Glutamatergic neuron (in vitro differentiated cells): Measurements from ENCODE around the gene TMEM254. TPM values are rescaled to one million over a fixed set of nuclear protein-coding genes. Genes with fewer than 3 reads are reported as not detected.
"Not testable (repeated sequence)": the region's sequence is repeated elsewhere in the genome, so short reads cannot be mapped to it uniquely, and the experiment has no call there.

Experiments used
- DNase-seq: peaks from one replicate; pipeline ENCODE4 v3.0.0; 2022
- H3K27ac Mint-ChIP-seq: one replicate; pipeline ENCODE4 v1.8.0; 2020; ENCODE audit warnings: mild to moderate bottlenecking, mixed read lengths, inconsistent platforms; ENCODE audit not compliant: unreplicated experiment
- H3K27me3 Mint-ChIP-seq: one replicate; pipeline ENCODE4 v1.8.0; 2020; ENCODE audit warnings: mild to moderate bottlenecking, moderate library complexity, mixed read lengths, inconsistent platforms; ENCODE audit not compliant: unreplicated experiment
- H3K36me3 Mint-ChIP-seq: one replicate; pipeline ENCODE4 v1.8.0; 2020; ENCODE audit warnings: mild to moderate bottlenecking, mixed read lengths, inconsistent platforms; ENCODE audit not compliant: unreplicated experiment
- H3K4me1 Mint-ChIP-seq: one replicate; pipeline ENCODE4 v1.8.0; 2020; ENCODE audit warnings: mild to moderate bottlenecking, low read depth, mixed read lengths, inconsistent platforms; ENCODE audit not compliant: unreplicated experiment
- H3K4me3 Mint-ChIP-seq: one replicate; pipeline ENCODE4 v1.8.0; 2020; ENCODE audit warnings: mild to moderate bottlenecking, mixed read lengths, inconsistent platforms; ENCODE audit not compliant: unreplicated experiment
- H3K9me3 Mint-ChIP-seq: one replicate; pipeline ENCODE4 v1.8.0; 2020; ENCODE audit warnings: mild to moderate bottlenecking, moderate library complexity, mixed read lengths, inconsistent platforms; ENCODE audit not compliant: unreplicated experiment
- CTCF ChIP-seq: fragments of 200-600 bp; sonication (generic); IDR thresholded peaks from one replicate; pipeline ENCODE4 v1.5.0; 2021; ENCODE audit not compliant: partially characterized antibody, unreplicated experiment
- long read RNA-seq: library from polyadenylated mRNA; unstranded; transcript quantifications from one replicate; pipeline ENCODE4 v2.0.0, GENCODE V29; 2020; ENCODE audit not compliant: unreplicated experiment
- total RNA-seq: library from RNA; stranded (reverse); fragmentation: NEBNext Ultra II Directional; extraction: Animal tissue kit (Norgen Biotek cat#: 25700); gene quantifications from one replicate; pipeline ENCODE4 v1.2.1, GENCODE V29; 2021; ENCODE audit not compliant: unreplicated experiment

Gene TMEM254, protein sequence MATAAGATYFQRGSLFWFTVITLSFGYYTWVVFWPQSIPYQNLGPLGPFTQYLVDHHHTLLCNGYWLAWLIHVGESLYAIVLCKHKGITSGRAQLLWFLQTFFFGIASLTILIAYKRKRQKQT
- total RNA-seq: 13.5 TPM
- long read RNA-seq, transcript TMEM254-205 (4 exons, 2,042 nt): major isoform, 9 of 21 reads
- long read RNA-seq, partial matches to known transcripts: 1 of 21 reads
- long read RNA-seq, other reads (novel, unspliced or antisense): 3 of 21 reads

DNA sequence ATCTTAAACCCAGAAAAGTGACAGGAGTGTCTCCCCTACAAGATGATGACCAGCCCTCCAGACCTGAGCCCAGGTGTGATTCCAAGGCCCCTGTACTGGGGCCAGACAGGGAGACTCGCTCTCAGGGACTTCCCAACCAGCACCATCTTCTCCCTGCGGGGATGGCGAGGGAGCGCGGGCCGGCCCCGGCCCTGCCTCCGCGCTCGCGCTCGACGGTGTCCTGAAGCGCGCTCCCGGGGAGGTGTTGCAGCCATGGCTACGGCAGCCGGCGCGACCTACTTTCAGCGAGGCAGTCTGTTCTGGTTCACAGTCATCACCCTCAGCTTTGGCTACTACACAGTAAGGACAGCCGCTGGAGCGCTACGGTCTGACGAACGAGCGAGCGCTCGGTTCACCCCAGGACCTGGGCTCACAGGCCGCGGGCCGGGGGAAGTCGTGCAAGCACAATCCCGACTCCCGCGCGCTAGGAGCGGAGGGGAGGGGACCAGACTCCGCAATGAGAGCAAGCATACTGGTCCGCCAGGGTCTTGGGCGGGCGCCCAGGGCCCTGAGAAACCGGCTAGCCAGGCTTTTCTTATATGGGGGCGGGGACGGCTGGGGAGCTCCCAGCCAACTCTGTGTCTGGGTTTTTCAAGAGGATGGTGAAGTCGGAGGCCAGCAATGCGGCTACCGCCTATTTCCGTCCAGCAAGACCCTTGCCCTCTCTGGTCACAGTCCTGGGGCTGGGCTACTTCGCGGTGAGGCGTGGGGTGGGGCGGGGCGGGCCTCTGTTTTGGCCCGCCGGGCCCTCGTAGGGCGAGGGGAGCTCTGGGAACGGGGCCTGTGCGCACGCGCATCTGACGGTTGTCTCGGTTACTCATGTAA, at the start of gene TMEM254:
Gene TMEM254, plus strand, starts transcription at position 218 of the 864 bp plus-strand sequence. Its CDS starts 35 bp downstream, at position 253.
- H3K4me3 Mint-ChIP-seq: peak within 1 kb of the TSS; percentile 99
- peak; percentile 93 for DNase-seq
- peaks cover 8% of the 10 kb centered on the region for H3K4me1 Mint-ChIP-seq
- H3K36me3 Mint-ChIP-seq: no peaks in the 10 kb centered on the region
- peaks cover 3% of the 10 kb centered on the region for H3K27me3 Mint-ChIP-seq
- H3K9me3 Mint-ChIP-seq: no peaks in the 10 kb centered on the region
- TF ChIP-seq CTCF: no peak
- peak within 1 kb of the TSS; percentile 73 for H3K27ac Mint-ChIP-seq

DNA sequence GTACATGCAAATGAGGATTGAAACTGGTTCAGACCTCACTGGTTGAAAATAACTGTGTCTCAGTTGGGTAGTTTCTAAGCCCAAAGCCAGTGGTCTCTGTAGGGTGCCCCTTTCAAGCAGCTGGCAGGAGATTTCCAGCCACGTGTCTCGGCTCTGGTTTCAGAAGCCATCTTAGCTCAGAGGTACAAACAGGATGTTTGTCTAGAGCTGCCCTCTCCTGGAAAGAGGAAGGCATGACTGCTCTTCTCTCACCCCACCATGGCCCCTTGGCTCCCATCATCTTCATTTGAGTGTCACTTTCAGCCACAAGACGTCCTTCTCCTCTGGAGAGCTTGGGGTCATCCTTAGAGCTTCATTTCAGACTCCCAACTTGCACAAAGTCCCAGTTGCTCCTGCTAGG, 49.3 kb upstream of the TMEM254 start:
- not testable (repeated sequence) for H3K27ac Mint-ChIP-seq

DNA sequence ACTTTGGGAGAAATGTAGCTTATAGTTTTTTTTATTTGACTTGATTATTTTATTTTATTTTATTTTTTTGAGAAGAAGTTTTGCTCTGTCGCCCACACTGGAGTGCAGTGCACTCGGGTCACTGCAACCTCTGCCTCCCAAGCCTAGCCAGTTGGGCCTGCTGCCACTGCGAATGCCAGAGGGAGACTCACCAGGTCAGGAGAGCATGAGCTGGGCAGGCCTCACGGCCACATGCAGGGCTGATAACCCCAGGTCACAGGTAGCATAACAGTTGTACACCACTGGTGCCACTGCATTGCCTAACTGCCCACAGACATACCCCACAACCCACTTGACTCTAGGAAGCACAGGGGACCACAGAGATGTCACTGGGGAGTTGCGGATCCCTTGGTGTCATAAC, 48.6 kb upstream of the TMEM254 start:
- not testable (repeated sequence) for H3K36me3 Mint-ChIP-seq, H3K4me3 Mint-ChIP-seq, DNase-seq, H3K4me1 Mint-ChIP-seq, H3K9me3 Mint-ChIP-seq, H3K27ac Mint-ChIP-seq, H3K27me3 Mint-ChIP-seq

More for the DNA sequence above, 49.3 kb upstream of the TMEM254 start:
- not testable (repeated sequence) for DNase-seq, H3K27me3 Mint-ChIP-seq, H3K4me3 Mint-ChIP-seq, H3K4me1 Mint-ChIP-seq, H3K36me3 Mint-ChIP-seq, H3K9me3 Mint-ChIP-seq

DNA sequence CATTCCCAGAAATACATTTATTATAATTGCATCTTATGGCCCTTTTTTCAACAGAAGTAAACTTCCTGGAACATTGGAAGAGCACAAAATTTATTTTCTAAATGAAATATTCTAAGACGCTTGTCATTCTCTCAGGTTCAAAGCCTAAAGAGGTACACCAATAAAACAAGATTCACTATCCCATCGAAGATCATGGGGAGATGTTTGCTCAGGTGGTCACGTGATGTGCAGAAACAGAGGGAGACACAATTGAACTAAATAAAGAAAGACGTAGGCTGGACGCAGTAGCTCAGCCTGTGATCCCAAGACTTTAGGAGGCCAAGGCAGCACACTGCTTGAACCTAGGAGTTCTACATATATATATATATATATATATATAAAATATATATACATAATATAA, 46.0 kb upstream of the TMEM254 start:
- Mint-ChIP-seq H3K36me3 (no peaks in the 10 kb centered on the region), H3K9me3 (peaks cover 3% of the 10 kb centered on the region), H3K4me3 (no peak overlapping the region), H3K27me3 (peaks cover 1% of the 10 kb centered on the region), H3K4me1 (peaks cover 2% of the 10 kb centered on the region), H3K27ac (no peak overlapping the region)
- no peak for TF ChIP-seq CTCF
- DNase-seq: no peak

DNA sequence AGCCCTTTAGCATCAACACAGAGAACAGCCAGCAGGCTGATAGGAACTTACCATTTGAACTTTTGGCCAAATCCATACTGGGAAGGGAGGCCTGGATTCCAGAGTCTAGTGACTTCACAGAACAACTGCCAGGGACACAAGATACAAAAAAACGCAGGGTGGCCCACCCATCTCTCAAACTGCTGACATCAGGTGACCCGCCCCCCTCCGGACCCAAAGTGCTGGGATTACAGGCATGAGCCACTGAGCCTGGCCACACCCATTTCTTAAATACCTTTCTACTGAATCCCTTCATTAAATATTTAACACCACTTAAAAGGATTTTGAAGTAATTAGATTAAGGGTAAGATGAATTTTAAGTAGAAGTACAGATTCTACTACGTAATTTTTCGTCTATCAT, 43.7 kb upstream of the TMEM254 start:
- H3K36me3 Mint-ChIP-seq, H3K9me3 Mint-ChIP-seq, DNase-seq, H3K4me3 Mint-ChIP-seq, H3K27me3 Mint-ChIP-seq, H3K27ac Mint-ChIP-seq, H3K4me1 Mint-ChIP-seq: not testable (repeated sequence)

DNA sequence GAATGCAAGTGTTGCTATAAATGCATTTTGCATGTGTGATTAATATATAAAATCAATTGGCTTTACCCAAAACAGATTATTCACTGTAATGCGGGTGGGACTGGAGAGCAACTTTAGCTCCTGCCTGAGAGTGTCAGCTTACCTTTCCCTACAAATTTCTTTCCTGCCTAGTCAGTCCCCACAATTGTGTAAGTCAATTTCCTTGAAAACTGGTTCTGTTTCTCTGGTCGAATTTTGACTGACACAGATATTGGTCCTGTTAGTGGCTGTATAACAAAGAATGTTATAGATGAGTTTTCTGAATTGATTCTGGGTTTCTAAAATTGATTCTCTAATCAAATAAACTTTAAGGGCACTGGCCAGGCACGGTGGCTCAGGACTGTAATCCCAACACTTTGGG, 43.0 kb upstream of the TMEM254 start:
- not testable (repeated sequence) for DNase-seq, H3K4me1 Mint-ChIP-seq, H3K4me3 Mint-ChIP-seq, H3K27ac Mint-ChIP-seq, H3K9me3 Mint-ChIP-seq, H3K27me3 Mint-ChIP-seq, H3K36me3 Mint-ChIP-seq

- not testable (repeated sequence) for DNase-seq, H3K36me3 Mint-ChIP-seq, H3K4me1 Mint-ChIP-seq, H3K27me3 Mint-ChIP-seq, H3K9me3 Mint-ChIP-seq, H3K4me3 Mint-ChIP-seq, H3K27ac Mint-ChIP-seq
Observed at GRCh38 chr10:80036921-80037500, 41.5 kb upstream of the TMEM254 start.

DNA sequence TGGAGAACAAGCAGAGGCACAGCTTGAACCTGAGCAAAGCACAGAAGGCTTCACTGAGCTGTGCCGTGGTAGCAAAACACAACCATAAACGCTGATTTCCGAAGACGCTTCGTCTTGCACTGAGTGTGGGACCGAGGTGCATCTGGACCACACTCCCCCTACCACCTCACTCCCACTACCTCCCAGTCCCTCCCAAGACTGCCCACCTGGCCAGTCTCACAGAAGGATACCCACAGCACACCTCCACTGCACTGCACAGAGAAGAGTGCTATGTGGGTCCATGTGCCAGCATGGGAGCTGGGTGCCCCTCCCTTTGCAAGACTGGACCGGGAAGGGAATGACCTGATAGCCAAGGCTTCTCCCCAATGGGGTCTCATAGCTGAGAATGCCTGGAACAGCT, 40.2 kb upstream of the TMEM254 start:
- H3K9me3 Mint-ChIP-seq, H3K27ac Mint-ChIP-seq, H3K4me3 Mint-ChIP-seq, H3K36me3 Mint-ChIP-seq, H3K27me3 Mint-ChIP-seq, DNase-seq, H3K4me1 Mint-ChIP-seq: not testable (repeated sequence)
